Fibroblast of the aortic adventitia (primary cell): ENCODE results near the gene ACOT6. TPM values are rescaled to one million over a fixed set of nuclear protein-coding genes. Genes with fewer than 3 reads are reported as not detected.
"Not testable (repeated sequence)": the region's sequence is repeated elsewhere in the genome, so short reads cannot be mapped to it uniquely, and the experiment has no call there.

Source experiments
- DNase-seq: peaks from one replicate; pipeline ENCODE4 v3.0.0-alpha.2; 2010; ENCODE audit warnings: low read depth
- H3K4me3 ChIP-seq: 2 replicates; pipeline ENCODE4 v1.5.1; 2011; ENCODE audit warnings: low read depth, mild to moderate bottlenecking, control low read depth, low read length, moderate library complexity
- CTCF ChIP-seq: IDR thresholded peaks from 2 replicates; pipeline ENCODE4 v1.5.1; 2011; ENCODE audit warnings: mild to moderate bottlenecking, low read length, control low read depth, inconsistent platforms; ENCODE audit not compliant: insufficient read depth
- total RNA-seq: library from RNA; depleted of rRNA; stranded (reverse); fragments of >200 nt; gene quantifications from 2 replicates; pipeline ENCODE4 v1.2.3, GENCODE V29; 2012; ENCODE audit warnings: low replicate concordance

The ACOT6 gene
- total RNA-seq, 1 donor = not detected

GRCh38 chr14:73625706-73626105 is 13.4 kb downstream of the ACOT6 start:
- no peak overlapping the region for H3K4me3 ChIP-seq
- no peak for DNase-seq
- no peak for TF ChIP-seq CTCF

- H3K4me3 ChIP-seq = no peak overlapping the region
- no peak for DNase-seq
- TF ChIP-seq CTCF = no peak
Observed at GRCh38 chr14:73627151-73627558, 14.8 kb downstream of the ACOT6 start.

- DNase-seq = no peak
- TF ChIP-seq CTCF = no peak
- H3K4me3 ChIP-seq = no peak overlapping the region
Observed at GRCh38 chr14:73630009-73630780, 17.9 kb downstream of the ACOT6 start.

GRCh38 chr14:73633116-73634010 is 21.0 kb downstream of the ACOT6 start:
- H3K4me3 ChIP-seq = peak overlapping the region; percentile 50
- TF ChIP-seq CTCF = peak; percentile 84

GRCh38 chr14:73634011-73634833 is 21.9 kb downstream of the ACOT6 start:
- DNase-seq = no peak
- peak; percentile 30 for TF ChIP-seq CTCF
- H3K4me3 ChIP-seq = peak overlapping the region; percentile 50

More at GRCh38 chr14:73633116-73634010, 21.0 kb downstream of the ACOT6 start:
- DNase-seq = peak; percentile 83

GRCh38 chr14:73636355-73636754 is 24.0 kb downstream of the ACOT6 start:
- not testable (repeated sequence) for DNase-seq, H3K4me3 ChIP-seq
